ENCODE data around the gene BCAP29. TPM values are rescaled to one million over a fixed set of nuclear protein-coding genes. Genes with fewer than 3 reads are reported as not detected.

The BCAP29 gene
- total and polyA plus RNA-seq, 2 of the 8 experiments (the other 6 are each of a cell fraction or from before 2014, with no cell fraction given): 6.8 to 18.1 TPM

DNA sequence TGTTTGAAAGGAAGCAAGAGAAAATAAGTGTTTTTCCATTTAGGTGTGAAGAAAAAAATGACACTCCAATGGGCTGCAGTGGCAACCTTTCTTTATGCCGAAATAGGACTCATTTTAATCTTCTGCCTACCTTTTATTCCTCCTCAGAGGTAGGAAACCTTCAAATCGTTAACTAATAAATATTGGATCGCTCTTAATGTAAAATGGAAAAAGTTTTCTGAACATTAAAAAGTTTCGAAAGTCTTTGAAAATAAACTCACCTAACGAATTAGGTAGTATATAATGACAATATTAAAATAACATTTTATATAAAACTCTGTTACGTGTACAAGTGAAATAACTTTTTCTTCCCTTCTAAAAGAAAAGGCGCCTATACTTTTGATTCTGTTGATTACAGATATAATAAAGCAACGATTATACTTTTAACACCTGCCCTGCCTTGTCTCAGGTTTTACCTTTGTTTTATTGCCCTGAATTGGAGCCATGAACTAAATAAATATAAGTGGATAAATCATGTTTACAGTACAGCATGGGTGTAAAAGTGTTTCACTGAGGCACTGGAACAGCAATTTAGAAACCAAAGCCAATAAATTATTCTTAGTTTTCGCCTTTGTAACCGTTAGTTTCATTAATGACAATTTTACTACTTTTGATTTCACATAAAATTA lies 804 bp downstream of the BCAP29 start (continued):
- TF ChIP-seq CBX8 (IDR thresholded peaks at IDR 0.05; ENCODE audit: borderline replicate concordance, low read depth, low read length): no peak
- TF ChIP-seq SIRT6 (IDR thresholded peaks at IDR 0.05; ENCODE audit: low read length): no peak
- TF ChIP-seq ASH2L (IDR thresholded peaks at IDR 0.05; ENCODE audit: low read length): no peak
- no peak for TF ChIP-seq CHD2 (IDR thresholded peaks at IDR 0.05; ENCODE audit: low read length)
- TF ChIP-seq, protein P1, sequence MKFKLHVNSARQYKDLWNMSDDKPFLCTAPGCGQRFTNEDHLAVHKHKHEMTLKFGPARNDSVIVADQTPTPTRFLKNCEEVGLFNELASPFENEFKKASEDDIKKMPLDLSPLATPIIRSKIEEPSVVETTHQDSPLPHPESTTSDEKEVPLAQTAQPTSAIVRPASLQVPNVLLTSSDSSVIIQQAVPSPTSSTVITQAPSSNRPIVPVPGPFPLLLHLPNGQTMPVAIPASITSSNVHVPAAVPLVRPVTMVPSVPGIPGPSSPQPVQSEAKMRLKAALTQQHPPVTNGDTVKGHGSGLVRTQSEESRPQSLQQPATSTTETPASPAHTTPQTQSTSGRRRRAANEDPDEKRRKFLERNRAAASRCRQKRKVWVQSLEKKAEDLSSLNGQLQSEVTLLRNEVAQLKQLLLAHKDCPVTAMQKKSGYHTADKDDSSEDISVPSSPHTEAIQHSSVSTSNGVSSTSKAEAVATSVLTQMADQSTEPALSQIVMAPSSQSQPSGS (IDR thresholded peaks at IDR 0.05; ENCODE audit: low read length): no peak

Data from H1 (cell line).